Esophagus squamous epithelium (tissue), 5 donors: ENCODE results near the gene MSMB. TPM values are rescaled to one million over a fixed set of nuclear protein-coding genes. Genes with fewer than 3 reads are reported as not detected.

Experiments
- DNase-seq: peaks from one replicate; lab custom pipeline; 2025; lab: John Stamatoyannopoulos, UW
- H3K27ac ChIP-seq, 4 donors: fragments of 200-600 bp; sonication (generic); one replicate each; pipeline ENCODE4 v1.5.1; 2016 to 2019; ENCODE audit warnings: mild to moderate bottlenecking in 1 of 4
- H3K27me3 ChIP-seq, 4 donors: fragments of 200-600 bp; sonication (generic); 1 replicate in 3 of 4; 2 replicates in 1 of 4; pipeline versions ENCODE4 v1.5.1 to v1.6.0; 2017 to 2021; ENCODE audit warnings: antibody characterized with exemption in 1 of 4
- H3K36me3 ChIP-seq, 3 donors: fragments of 200-600 bp; sonication (generic); one replicate each; pipeline ENCODE4 v1.5.1; 2016 to 2019
- H3K4me1 ChIP-seq, 3 donors: fragments of 200-600 bp; sonication (generic); one replicate each; pipeline ENCODE4 v1.5.1; 2017 to 2019
- H3K4me3 ChIP-seq, 4 donors: fragments of 200-600 bp; sonication (generic); 1 replicate in 3 of 4; 2 replicates in 1 of 4; pipeline ENCODE4 v1.5.1; 2016 to 2019; ENCODE audit warnings: mild to moderate bottlenecking in 2 of 4, moderate library complexity in 1 of 4
- H3K9me3 ChIP-seq, 3 donors: fragments of 200-600 bp; sonication (generic); one replicate each; pipeline ENCODE4 v1.5.1; 2016 to 2019
- POLR2A ChIP-seq, 4 donors: fragments of 450-650 bp; IDR thresholded peaks; one replicate each; pipeline ENCODE4 v1.6.1; 2017; ENCODE audit warnings: antibody characterized with exemption in 4 of 4, mild to moderate bottlenecking in 4 of 4, moderate library complexity in 3 of 4
- WGBS, 2 donors: methylation state at CpG; one replicate each; pipeline ENCODE4 v1.1.5; 2018; 5-methylcytosine and 5-hydroxymethylcytosine counted together
- intact Hi-C: fragments of 100-400 bp; cut with DNase I; formaldehyde crosslinking; loops from one replicate; pipeline ENCODE4 v1.15.0; 2022
- total RNA-seq, 4 donors: library from RNA; depleted of rRNA; stranded (reverse); fragments of >200 nt; gene quantifications; one replicate each; pipeline ENCODE4 v1.1.0, GENCODE V29; 2016
- TF ChIP-seq, protein P1 (sequence below), 6 experiments: fragments of 450-650 bp in 4 of 6; fragments of 200-600 bp in 2 of 6; sonication (generic) in 2 of 6; IDR thresholded peaks; one replicate each; pipeline ENCODE4 v1.5.1; 2016 to 2019; ENCODE audit warnings: antibody characterized with exemption in 6 of 6, mild to moderate bottlenecking in 4 of 6, moderate library complexity in 4 of 6
- donor health status: DM: yes; HTN: yes; CAD: no.

Gene MSMB
- total RNA-seq, 4 donors from 2014 or later, result 8.4 TPM; not detected in 3

DNA sequence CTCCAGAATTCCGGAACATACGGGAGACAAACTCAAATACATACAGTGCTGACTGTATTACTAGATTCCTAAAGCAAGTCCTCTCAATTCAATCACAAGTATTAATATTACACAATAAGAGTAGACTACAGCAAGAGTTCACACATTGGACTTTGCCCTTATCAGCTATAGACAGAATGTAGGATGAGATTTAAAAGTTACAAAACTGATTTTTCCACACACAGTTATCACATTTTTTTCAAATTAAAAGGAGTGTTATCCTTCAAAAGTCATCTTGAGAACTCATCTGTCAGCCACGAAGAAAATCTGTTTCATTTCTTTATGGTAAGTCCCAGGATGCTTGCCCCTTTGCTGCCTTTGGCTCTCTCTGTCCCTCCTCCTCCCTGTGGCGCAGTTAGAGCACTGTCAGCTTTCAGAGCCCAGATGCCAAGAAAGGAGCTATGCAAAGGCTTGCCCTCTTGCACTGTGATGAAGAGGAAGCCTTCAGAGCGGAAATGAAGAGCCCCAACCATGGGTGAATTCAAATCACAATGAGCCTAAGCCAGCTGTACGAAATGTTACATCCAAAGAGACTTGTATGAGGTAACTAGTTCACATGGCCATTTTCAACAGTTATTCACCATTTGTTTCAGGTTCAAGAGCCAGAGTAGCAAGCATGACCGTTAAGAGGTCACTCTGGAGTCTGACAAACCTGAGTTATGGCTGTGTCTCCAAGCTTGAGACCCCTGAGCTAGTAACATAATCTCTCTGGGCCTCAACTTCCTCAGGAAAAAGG is 26.3 kb downstream of the MSMB start:
- WGBS, 2 donors, result 55 to 65% methylated on average over 7 of the region's 7 CpGs
- DNase-seq, result no peak
- no peaks in the 10 kb centered on the region for H3K9me3 ChIP-seq
- peaks cover 0 to 26% (median 7%) of the 10 kb centered on the region in 3 donors for H3K36me3 ChIP-seq
- H3K27me3 ChIP-seq, result no peaks in the 10 kb centered on the region
- intact Hi-C loops, result no loop called here
- no peak overlapping the region for H3K4me3 ChIP-seq
- H3K27ac ChIP-seq, result peak overlapping the region in 3 of 4 donors; percentile 27 to 45 (median 40)
- peaks cover 23 to 88% (median 56%) of the 10 kb centered on the region in 3 donors for H3K4me1 ChIP-seq
- TF ChIP-seq, protein P1, sequence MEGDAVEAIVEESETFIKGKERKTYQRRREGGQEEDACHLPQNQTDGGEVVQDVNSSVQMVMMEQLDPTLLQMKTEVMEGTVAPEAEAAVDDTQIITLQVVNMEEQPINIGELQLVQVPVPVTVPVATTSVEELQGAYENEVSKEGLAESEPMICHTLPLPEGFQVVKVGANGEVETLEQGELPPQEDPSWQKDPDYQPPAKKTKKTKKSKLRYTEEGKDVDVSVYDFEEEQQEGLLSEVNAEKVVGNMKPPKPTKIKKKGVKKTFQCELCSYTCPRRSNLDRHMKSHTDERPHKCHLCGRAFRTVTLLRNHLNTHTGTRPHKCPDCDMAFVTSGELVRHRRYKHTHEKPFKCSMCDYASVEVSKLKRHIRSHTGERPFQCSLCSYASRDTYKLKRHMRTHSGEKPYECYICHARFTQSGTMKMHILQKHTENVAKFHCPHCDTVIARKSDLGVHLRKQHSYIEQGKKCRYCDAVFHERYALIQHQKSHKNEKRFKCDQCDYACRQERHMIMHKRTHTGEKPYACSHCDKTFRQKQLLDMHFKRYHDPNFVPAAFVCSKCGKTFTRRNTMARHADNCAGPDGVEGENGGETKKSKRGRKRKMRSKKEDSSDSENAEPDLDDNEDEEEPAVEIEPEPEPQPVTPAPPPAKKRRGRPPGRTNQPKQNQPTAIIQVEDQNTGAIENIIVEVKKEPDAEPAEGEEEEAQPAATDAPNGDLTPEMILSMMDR (IDR thresholded peaks at IDR 0.05), result no peak
- no peak for TF ChIP-seq POLR2A (IDR thresholded peaks at IDR 0.05)

DNA sequence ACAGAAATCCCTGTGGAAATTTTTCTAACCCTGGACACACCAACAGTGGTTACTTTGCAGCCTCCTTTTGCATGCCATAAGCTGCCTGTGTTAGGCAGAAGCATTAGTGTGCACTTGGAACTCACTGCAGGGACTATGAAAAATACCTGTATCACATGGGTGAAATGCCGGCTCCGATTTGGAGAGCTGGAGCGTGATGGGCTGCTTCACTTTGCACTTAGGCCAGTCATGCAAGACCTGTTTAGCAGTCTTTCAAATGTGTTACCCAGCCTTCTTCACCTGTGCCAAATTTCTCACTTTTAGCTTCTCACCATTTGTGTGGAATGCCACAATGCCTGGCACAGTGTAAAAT is 26.9 kb downstream of the MSMB start:
- Histone ChIP-seq H3K27ac (peak overlapping the region in 3 of 4 donors; percentile 27 to 45 (median 40)), H3K4me3 (no peak overlapping the region), H3K4me1 (peaks cover 23 to 82% (median 52%) of the 10 kb centered on the region in 3 donors), H3K36me3 (peaks cover 1 to 32% (median 13%) of the 10 kb centered on the region in 3 donors), H3K27me3 (no peaks in the 10 kb centered on the region), H3K9me3 (no peaks in the 10 kb centered on the region)
- DNase-seq, result no peak
- TF ChIP-seq, protein P1 (IDR thresholded peaks at IDR 0.05), result no peak
- TF ChIP-seq POLR2A (IDR thresholded peaks at IDR 0.05), result no peak
- intact Hi-C loops, result no loop called here
- WGBS, 2 donors, result 48 to 57% methylated on average over 3 of the region's 3 CpGs

DNA sequence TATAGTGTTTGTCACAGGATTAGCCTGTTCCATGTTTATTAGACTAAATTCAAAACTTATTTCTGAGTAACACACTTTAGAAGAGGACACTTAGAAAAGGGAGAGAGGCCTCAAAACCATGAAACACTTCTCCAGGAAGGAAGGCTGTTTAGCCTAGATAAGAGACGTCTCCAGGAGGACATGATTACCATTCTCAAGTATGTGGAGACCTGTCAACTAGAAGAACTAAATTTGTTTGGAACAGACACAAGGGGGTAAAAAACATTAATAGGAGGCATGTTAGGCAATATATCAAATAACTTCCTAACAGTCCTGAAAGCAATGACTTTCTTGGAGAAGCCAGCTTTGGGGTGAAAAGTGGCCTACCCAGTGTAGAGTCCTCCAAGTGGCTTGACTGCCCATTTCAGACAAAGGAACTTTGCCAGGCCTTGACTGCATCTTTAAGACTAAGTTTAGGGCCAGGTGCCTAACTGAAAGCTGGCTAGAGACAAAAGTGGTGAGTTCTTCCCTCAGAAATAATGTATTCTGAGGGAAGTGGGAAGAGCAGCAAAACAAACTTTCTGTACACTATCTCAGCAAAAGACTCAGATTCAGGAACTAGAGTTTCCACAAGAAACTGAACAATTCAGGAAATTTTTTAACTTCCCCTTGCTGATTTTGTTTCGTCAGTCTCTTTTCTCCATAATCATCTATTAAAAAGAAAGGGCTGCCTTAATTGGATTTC is 27.5 kb downstream of the MSMB start:
- peaks cover 6 to 38% (median 17%) of the 10 kb centered on the region in 3 donors for H3K36me3 ChIP-seq
- intact Hi-C loops, result no loop called here
- H3K4me1 ChIP-seq, result peaks cover 22 to 77% (median 46%) of the 10 kb centered on the region in 3 donors
- DNase-seq, result no peak
- no peaks in the 10 kb centered on the region for H3K9me3 ChIP-seq
- no peak overlapping the region for H3K4me3 ChIP-seq
- 51 to 61% methylated on average over 2 of the region's 2 CpGs for WGBS, 2 donors
- peak overlapping the region in 3 of 4 donors; percentile 14 to 45 (median 40) for H3K27ac ChIP-seq
- TF ChIP-seq POLR2A (IDR thresholded peaks at IDR 0.05), result no peak
- TF ChIP-seq, protein P1 (IDR thresholded peaks at IDR 0.05), result no peak
- no peaks in the 10 kb centered on the region for H3K27me3 ChIP-seq

DNA sequence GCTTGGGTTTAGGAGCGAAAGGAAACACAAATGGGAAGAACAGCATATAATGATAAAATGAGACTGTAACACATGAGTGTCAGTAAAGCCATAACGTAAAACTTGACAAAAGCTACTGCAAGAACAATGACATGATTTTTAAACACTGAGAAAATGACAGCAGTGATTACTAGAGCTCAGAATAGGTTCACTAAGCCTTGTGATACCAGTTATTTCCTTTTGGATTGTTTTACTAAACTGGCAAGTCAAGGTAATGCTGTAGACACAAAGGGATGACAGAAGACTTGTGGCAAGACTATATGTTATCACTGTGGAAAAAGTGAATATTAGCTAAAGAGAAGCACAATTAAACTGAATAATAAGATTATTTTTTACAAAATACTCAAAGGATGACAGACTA is 28.3 kb downstream of the MSMB start:
- Histone ChIP-seq H3K27me3 (no peaks in the 10 kb centered on the region), H3K4me3 (no peak overlapping the region), H3K9me3 (no peaks in the 10 kb centered on the region), H3K4me1 (peaks cover 15 to 68% (median 43%) of the 10 kb centered on the region in 3 donors), H3K36me3 (peaks cover 9 to 46% (median 17%) of the 10 kb centered on the region in 3 donors), H3K27ac (peak overlapping the region in 1 of 4 donors; percentile 14)
- no peak for DNase-seq
- intact Hi-C loops, result no loop called here
- WGBS, 2 donors, result 79 to 84% methylated on average over 2 of the region's 2 CpGs
- TF ChIP-seq POLR2A (IDR thresholded peaks at IDR 0.05), result no peak
- TF ChIP-seq, protein P1 (IDR thresholded peaks at IDR 0.05), result no peak

DNA sequence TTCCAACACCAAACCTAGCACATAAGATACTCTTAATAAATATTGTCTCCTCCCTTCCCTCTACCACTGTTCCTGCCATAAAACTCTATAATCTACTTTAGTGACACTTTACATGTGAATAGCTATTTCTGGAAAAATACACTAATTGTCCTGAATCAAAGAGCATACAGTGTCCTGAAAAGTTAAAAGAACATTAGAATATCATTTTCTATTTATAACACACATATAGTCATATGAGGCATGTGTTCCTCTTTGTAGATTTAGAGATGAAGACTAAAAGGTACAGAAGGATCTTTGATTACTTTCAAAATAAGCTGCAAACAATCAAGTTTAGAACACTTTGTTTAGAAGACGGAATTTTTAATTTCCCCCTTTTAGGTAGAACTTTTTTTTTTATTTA is 29.3 kb downstream of the MSMB start:
- H3K27ac ChIP-seq, result no peak overlapping the region
- H3K4me1 ChIP-seq, result peaks cover 15 to 59% (median 34%) of the 10 kb centered on the region in 3 donors
- no peak for DNase-seq
- TF ChIP-seq POLR2A (IDR thresholded peaks at IDR 0.05), result no peak
- TF ChIP-seq, protein P1 (IDR thresholded peaks at IDR 0.05), result no peak
- 95 to 96% methylated on average over 1 of the region's 1 CpG for WGBS, 2 donors
- no peak overlapping the region for H3K4me3 ChIP-seq
- peaks cover 10 to 56% (median 17%) of the 10 kb centered on the region in 3 donors for H3K36me3 ChIP-seq
- H3K27me3 ChIP-seq, result no peaks in the 10 kb centered on the region
- intact Hi-C loops, result no loop called here
- no peaks in the 10 kb centered on the region for H3K9me3 ChIP-seq
